ENCODE data around the gene APLP2. TPM values are rescaled to one million over a fixed set of nuclear protein-coding genes. Genes with fewer than 3 reads are reported as not detected.

The APLP2 gene
- total and polyA plus RNA-seq, 2 of the 13 experiments (the other 11 are each of a cell fraction or from before 2014, with no cell fraction given), result 315 to 594 TPM

DNA sequence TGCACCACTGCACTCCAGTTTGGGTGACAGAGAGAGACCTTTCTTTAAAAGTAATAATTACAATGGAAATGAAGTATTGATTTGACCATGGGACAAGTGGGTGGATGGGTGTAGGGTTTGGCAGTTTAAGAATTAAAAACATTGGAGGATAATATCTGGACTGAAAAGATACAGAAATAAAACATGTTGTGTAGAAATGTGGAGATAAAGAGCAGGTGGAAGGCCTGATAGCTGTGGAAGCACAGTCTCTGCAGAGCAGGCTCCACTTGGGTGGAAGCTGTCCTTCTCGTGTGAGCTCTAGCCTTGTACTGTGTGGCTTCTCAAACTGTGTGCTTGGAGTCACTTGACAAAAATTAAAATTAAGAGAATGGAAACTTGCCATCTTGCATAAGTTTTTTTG lies 25.6 kb downstream of the APLP2 start (continued):
- TF ChIP-seq ZNF549 (CRISPR knock-in tag; IDR thresholded peaks at IDR 0.05), result no peak
- TF ChIP-seq SIX1 (CRISPR knock-in tag; IDR thresholded peaks at IDR 0.05; ENCODE audit: borderline replicate concordance), result no peak
- TF ChIP-seq, protein P1, sequence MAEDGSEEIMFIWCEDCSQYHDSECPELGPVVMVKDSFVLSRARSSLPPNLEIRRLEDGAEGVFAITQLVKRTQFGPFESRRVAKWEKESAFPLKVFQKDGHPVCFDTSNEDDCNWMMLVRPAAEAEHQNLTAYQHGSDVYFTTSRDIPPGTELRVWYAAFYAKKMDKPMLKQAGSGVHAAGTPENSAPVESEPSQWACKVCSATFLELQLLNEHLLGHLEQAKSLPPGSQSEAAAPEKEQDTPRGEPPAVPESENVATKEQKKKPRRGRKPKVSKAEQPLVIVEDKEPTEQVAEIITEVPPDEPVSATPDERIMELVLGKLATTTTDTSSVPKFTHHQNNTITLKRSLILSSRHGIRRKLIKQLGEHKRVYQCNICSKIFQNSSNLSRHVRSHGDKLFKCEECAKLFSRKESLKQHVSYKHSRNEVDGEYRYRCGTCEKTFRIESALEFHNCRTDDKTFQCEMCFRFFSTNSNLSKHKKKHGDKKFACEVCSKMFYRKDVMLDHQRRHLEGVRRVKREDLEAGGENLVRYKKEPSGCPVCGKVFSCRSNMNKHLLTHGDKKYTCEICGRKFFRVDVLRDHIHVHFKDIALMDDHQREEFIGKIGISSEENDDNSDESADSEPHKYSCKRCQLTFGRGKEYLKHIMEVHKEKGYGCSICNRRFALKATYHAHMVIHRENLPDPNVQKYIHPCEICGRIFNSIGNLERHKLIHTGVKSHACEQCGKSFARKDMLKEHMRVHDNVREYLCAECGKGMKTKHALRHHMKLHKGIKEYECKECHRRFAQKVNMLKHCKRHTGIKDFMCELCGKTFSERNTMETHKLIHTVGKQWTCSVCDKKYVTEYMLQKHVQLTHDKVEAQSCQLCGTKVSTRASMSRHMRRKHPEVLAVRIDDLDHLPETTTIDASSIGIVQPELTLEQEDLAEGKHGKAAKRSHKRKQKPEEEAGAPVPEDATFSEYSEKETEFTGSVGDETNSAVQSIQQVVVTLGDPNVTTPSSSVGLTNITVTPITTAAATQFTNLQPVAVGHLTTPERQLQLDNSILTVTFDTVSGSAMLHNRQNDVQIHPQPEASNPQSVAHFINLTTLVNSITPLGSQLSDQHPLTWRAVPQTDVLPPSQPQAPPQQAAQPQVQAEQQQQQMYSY (CRISPR knock-in tag; IDR thresholded peaks at IDR 0.05), result no peak
- TF ChIP-seq PAWR (CRISPR knock-in tag; IDR thresholded peaks at IDR 0.05; ENCODE audit: borderline replicate concordance), result no peak
- TF ChIP-seq, protein P2, sequence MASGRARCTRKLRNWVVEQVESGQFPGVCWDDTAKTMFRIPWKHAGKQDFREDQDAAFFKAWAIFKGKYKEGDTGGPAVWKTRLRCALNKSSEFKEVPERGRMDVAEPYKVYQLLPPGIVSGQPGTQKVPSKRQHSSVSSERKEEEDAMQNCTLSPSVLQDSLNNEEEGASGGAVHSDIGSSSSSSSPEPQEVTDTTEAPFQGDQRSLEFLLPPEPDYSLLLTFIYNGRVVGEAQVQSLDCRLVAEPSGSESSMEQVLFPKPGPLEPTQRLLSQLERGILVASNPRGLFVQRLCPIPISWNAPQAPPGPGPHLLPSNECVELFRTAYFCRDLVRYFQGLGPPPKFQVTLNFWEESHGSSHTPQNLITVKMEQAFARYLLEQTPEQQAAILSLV (CRISPR knock-in tag; IDR thresholded peaks at IDR 0.05; ENCODE audit: borderline replicate concordance), result no peak
- TF ChIP-seq, protein P3, sequence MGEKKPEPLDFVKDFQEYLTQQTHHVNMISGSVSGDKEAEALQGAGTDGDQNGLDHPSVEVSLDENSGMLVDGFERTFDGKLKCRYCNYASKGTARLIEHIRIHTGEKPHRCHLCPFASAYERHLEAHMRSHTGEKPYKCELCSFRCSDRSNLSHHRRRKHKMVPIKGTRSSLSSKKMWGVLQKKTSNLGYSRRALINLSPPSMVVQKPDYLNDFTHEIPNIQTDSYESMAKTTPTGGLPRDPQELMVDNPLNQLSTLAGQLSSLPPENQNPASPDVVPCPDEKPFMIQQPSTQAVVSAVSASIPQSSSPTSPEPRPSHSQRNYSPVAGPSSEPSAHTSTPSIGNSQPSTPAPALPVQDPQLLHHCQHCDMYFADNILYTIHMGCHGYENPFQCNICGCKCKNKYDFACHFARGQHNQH (CRISPR knock-in tag; IDR thresholded peaks at IDR 0.05), result no peak

DNA sequence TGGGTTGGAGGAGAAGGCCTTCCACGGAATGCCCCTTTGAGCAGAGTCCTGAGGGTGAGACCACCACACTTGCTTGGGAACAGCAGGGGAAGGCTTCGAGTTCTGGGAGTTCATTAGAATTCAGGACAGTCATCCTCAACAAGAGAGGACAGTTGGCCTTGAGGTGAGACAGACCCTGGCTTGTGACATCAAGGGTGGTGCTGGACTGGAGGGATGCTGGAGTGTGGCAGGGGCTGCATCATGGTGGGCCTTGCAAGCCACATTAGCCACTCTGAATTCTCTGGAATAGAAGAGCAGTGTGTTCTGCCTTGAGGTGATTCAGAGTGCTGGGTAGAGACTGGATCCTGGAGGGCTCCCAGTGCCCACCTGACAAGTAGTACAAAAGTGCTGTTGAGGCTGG lies 26.3 kb downstream of the APLP2 start:
- Histone ChIP-seq H3K4me1 (ENCODE audit: insufficient read depth, low read length) (peaks cover 43% of the 10 kb centered on the region), H4K20me1 (ENCODE audit: insufficient read depth, low read length) (0 out of 2 replicates have a peak, but pooled peaks cover 10% of the 10 kb centered on the region), H3K27me3 (ENCODE audit: control insufficient read depth in 1 of 2, insufficient read depth in 2 of 2, low read length in 2 of 2) (no peaks in the 10 kb centered on the region), H3K4me2 (ENCODE audit: low read depth, low read length) (no peak overlapping the region), H3K27ac (ENCODE audit: extremely low read length, insufficient read depth, low read length) (no peak overlapping the region), H3K79me2 (ENCODE audit: insufficient read depth, low read length) (peaks cover 77% of the 10 kb centered on the region), H2AFZ (ENCODE audit: low read length) (no peak overlapping the region), H3K9ac (ENCODE audit: insufficient read depth, low read depth, low read length) (no peak overlapping the region), H3K9me3 (ENCODE audit: low read length) (no peaks in the 10 kb centered on the region), H3K4me3 (replicated peaks in 1 of 3; ENCODE audit: insufficient read depth in 1 of 3, low read depth in 2 of 3, low read length in 3 of 3) (no peak overlapping the region), H3K36me3 (replicated peaks in 1 of 2; ENCODE audit: control insufficient read depth in 1 of 2, insufficient read depth in 2 of 2, low read length in 2 of 2) (peaks cover 3 to 5% of the 10 kb centered on the region in 2 experiments; a peak in 4 of 5 replicates)
- DNase-seq (ENCODE audit: low spot score) (no peak), ATAC-seq (peak; percentile 71), FAIRE-seq (no peak)
- POLR2A ChIA-PET, result interaction anchor here (1.2 kb wide), 1 partner anchor 28 kb away, joined by 4 read pairs; no protein-coding TSS in a partner anchor
- intact Hi-C loops (cut with micrococcal nuclease; ENCODE audit: unreplicated experiment), result no loop called here
- BruUV-seq (replicated peaks), result no TSS peak
- WGBS (ENCODE audit: low lambda C conversion rate), result 92% methylated on average over 2 of the region's 2 CpGs
- CTCF ChIA-PET (ENCODE audit: low intra/inter-chr PET ratio, low total read pairs), result no interaction called here
- TF ChIP-seq, protein P1 (CRISPR knock-in tag; IDR thresholded peaks at IDR 0.05), result peak; percentile 22; the same call in 1 of the 2 replicates
- TF ChIP-seq ETV6 (CRISPR knock-in tag; conservative IDR thresholded peaks at IDR 0.05) (no peak), ONECUT2 (CRISPR knock-in tag; IDR thresholded peaks at IDR 0.05) (no peak)
- in situ Hi-C loops (cut with HindIII; ENCODE audit: extremely low pct_ligation_motif_present, low pct_unique_long_range_greater_than_20kb), result no loop called here

All from HepG2 (cell line).